ENCODE results near the gene CXCL11. TPM values are rescaled to one million over a fixed set of nuclear protein-coding genes. Genes with fewer than 3 reads are reported as not detected.

The CXCL11 gene
- total RNA-seq, 1 donor from 2014 or later: not detected

DNA sequence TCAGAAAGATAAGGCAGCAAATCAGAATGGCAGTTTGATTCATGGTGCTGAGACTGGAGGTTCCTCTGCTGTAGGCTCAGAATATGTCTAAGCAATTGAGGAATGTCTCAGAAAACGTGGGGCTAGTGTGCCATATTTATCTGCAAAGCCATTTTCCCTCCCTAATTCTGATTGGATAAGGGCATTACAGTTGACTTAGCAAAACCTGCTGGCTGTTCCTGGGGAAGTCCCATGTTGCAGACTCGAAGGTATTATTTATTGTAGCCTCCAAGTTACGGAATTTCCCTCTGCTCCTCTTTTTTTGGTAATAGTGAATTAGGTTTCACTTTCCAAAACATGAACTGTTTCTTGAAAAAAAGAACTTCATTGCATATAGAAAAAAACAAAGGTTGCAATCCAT, 12.5 kb downstream of the CXCL11 start, which contains the start of gene CXCL10:
TSS of gene CXCL10 (minus strand) at position 109 of the 400 bp plus-strand sequence. CDS start at position 43, 66 bp downstream.
- ATAC-seq (peak; percentile 48), DNase-seq (no peak)

DNA sequence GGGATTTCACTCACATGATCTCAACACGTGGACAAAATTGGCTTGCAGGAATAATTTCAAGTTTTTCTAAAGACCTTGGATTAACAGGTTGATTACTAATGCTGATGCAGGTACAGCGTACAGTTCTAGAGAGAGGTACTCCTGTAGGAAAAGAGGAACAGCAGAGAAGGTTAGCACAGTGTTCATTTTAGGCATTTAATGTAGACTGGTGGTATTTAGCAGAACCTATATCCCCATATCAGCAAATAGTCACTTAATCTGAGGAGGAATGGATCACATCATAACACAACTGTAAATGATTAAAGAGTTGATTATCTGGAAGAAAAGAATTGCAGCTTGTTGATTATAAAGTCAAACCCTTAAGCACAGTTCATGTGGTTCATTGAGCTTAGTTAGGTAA, 13.2 kb downstream of the CXCL11 start:
- intact Hi-C loops (cut with DNase I): no loop called here
- Histone ChIP-seq H3K36me3 (no peaks in the 10 kb centered on the region), H3K9me3 (no peaks in the 10 kb centered on the region), H3K4me1 (no peaks in the 10 kb centered on the region), H3K27ac (no peak overlapping the region), H3K27me3 (no peaks in the 10 kb centered on the region), H3K4me3 (no peak overlapping the region)
- DNase-seq: no peak
- no peak for ATAC-seq
- TF ChIP-seq, protein P1, sequence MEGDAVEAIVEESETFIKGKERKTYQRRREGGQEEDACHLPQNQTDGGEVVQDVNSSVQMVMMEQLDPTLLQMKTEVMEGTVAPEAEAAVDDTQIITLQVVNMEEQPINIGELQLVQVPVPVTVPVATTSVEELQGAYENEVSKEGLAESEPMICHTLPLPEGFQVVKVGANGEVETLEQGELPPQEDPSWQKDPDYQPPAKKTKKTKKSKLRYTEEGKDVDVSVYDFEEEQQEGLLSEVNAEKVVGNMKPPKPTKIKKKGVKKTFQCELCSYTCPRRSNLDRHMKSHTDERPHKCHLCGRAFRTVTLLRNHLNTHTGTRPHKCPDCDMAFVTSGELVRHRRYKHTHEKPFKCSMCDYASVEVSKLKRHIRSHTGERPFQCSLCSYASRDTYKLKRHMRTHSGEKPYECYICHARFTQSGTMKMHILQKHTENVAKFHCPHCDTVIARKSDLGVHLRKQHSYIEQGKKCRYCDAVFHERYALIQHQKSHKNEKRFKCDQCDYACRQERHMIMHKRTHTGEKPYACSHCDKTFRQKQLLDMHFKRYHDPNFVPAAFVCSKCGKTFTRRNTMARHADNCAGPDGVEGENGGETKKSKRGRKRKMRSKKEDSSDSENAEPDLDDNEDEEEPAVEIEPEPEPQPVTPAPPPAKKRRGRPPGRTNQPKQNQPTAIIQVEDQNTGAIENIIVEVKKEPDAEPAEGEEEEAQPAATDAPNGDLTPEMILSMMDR (IDR thresholded peaks at IDR 0.05): no peak

More for the DNA sequence above, 12.5 kb downstream of the CXCL11 start, which contains the start of gene CXCL10:
- intact Hi-C loops (cut with DNase I): no loop called here
- Histone ChIP-seq H3K36me3 (no peaks in the 10 kb centered on the region), H3K27ac (no peak within 1 kb of the TSS), H3K27me3 (no peaks in the 10 kb centered on the region), H3K4me3 (no peak within 1 kb of the TSS), H3K4me1 (no peaks in the 10 kb centered on the region), H3K9me3 (no peaks in the 10 kb centered on the region)
- TF ChIP-seq, protein P1 (IDR thresholded peaks at IDR 0.05): no peak

DNA sequence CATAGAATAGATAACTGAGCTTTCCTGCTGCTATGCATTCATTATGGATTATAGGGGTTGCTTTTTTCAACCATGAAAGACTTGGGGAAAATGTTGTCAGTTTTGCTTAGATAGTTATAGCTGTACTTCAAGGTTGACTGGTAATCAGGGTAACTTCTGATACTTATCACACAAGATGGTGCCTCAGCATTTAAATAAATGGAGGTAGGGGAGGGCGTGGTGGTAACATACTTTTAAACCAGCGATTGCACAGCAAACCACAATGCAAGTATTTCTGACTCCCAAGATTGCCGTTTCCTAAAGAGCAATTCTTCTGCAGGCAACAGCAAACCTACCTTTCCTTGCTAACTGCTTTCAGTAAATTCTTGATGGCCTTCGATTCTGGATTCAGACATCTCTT, 13.8 kb downstream of the CXCL11 start:
- TF ChIP-seq, protein P1 (IDR thresholded peaks at IDR 0.05): no peak
- intact Hi-C loops (cut with DNase I): no loop called here

DNA sequence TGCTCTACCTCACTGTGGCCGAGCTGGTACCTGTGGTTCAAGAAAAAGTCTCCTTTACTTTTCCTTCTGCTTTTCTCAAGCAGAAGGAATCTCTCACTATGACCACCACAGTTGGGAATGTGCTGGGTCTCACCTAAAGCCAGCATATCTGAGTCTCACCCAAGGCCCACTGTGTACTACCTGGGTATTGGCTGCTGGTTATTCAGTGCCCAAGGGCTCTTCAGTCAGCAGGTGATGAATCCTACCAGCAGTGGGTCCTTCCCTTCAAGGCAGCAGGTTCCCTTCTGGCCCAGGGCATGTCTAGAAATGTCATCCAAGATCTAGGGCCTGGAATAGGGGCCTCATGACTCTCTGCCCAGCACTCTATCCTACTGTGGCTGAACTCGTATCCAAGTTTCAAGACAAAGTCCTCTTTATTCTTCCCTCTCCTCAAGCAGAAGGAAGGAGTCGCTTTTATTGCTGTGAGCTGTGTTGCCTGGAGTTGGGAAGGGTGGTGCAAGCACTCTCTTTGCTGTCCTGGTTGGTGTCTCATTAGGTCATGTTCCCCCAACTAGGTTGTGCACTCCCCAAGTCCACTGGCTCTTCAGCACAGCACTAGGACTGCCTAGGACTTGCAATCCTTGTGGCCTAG, 18.7 kb downstream of the CXCL11 start:
- H3K9me3 ChIP-seq: no peaks in the 10 kb centered on the region
- H3K4me1 ChIP-seq: no peaks in the 10 kb centered on the region
- no peaks in the 10 kb centered on the region for H3K27me3 ChIP-seq
- no peak overlapping the region for H3K4me3 ChIP-seq
- H3K36me3 ChIP-seq: no peaks in the 10 kb centered on the region
- TF ChIP-seq, protein P1 (IDR thresholded peaks at IDR 0.05): no peak
- ATAC-seq (no peak), DNase-seq (no peak)
- no peak overlapping the region for H3K27ac ChIP-seq
- intact Hi-C loops (cut with DNase I): no loop called here

More for the DNA sequence above, 13.8 kb downstream of the CXCL11 start:
- Histone ChIP-seq H3K36me3 (no peaks in the 10 kb centered on the region), H3K27ac (no peak overlapping the region), H3K4me3 (no peak overlapping the region), H3K27me3 (no peaks in the 10 kb centered on the region), H3K4me1 (no peaks in the 10 kb centered on the region), H3K9me3 (no peaks in the 10 kb centered on the region)
- DNase-seq (no peak), ATAC-seq (no peak)

DNA sequence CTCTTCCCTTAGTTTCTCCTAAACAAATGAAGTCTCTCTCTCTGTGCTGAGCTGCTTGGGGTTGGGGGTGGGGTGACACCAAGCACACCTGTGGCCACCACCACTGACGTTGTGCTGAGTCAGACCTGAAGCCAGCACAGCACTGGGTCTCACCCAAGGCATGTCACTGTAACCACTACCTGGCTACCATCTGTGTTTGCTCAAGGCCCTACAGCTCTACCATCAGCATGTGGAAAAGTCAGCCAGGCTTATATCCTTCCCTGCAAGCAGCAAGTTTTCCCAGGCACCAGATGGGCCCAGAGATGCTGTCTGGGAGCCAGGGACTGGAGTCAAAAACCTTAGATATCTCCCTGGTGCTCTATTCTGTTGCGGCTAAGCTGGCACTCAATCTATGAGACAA, 19.5 kb downstream of the CXCL11 start:
- no peaks in the 10 kb centered on the region for H3K27me3 ChIP-seq
- peaks cover 3% of the 10 kb centered on the region for H3K4me1 ChIP-seq
- DNase-seq (no peak), ATAC-seq (no peak)
- H3K9me3 ChIP-seq: no peaks in the 10 kb centered on the region
- no peaks in the 10 kb centered on the region for H3K36me3 ChIP-seq
- intact Hi-C loops (cut with DNase I): no loop called here
- no peak overlapping the region for H3K4me3 ChIP-seq
- TF ChIP-seq, protein P1 (IDR thresholded peaks at IDR 0.05): no peak
- H3K27ac ChIP-seq: no peak overlapping the region
